H9 (cell line): ENCODE results near the gene MEF2C. TPM values are rescaled to one million over a fixed set of nuclear protein-coding genes. Genes with fewer than 3 reads are reported as not detected.

ENCODE experiments used
- DNase-seq: peaks from one replicate; pipeline ENCODE4 v3.0.0-alpha.2; 2017
- H2AFZ ChIP-seq: one replicate; pipeline ENCODE4 v1.6.1; 2013; ENCODE audit warnings: mild to moderate bottlenecking, low read length, control low read depth, moderate library complexity
- H2AK5ac ChIP-seq: 2 replicates; pipeline ENCODE4 v1.6.1; 2013; ENCODE audit warnings: low read length, control low read depth, mixed read lengths; ENCODE audit not compliant: insufficient read length
- H2BK120ac ChIP-seq: one replicate; pipeline ENCODE4 v1.6.1; 2013; ENCODE audit warnings: low read depth, mild to moderate bottlenecking, low read length, control low read depth, inconsistent platforms; ENCODE audit not compliant: poor library complexity, severe bottlenecking
- H2BK12ac ChIP-seq: 2 replicates; pipeline ENCODE4 v1.6.1; 2013; ENCODE audit warnings: low read length, control low read depth, mixed read lengths, low read depth; ENCODE audit not compliant: insufficient read length
- H2BK15ac ChIP-seq: 2 replicates; pipeline ENCODE4 v1.6.1; 2013; ENCODE audit warnings: low read depth, low read length, control low read depth
- H2BK20ac ChIP-seq: one replicate; pipeline ENCODE4 v1.6.1; 2013; ENCODE audit warnings: low read depth, mild to moderate bottlenecking, low read length, control low read depth, inconsistent platforms; ENCODE audit not compliant: poor library complexity, severe bottlenecking
- H2BK5ac ChIP-seq: 2 replicates; pipeline ENCODE4 v1.6.1; 2013; ENCODE audit warnings: low read length, control low read depth, mixed read lengths; ENCODE audit not compliant: insufficient read length
- H3K14ac ChIP-seq: 2 replicates; pipeline ENCODE4 v1.6.1; 2013; ENCODE audit warnings: low read length, control low read depth; ENCODE audit not compliant: insufficient read depth
- H3K18ac ChIP-seq: 2 replicates; pipeline ENCODE4 v1.6.1; 2013; ENCODE audit warnings: low read depth, mild to moderate bottlenecking, mixed read lengths, low read length, control low read depth; ENCODE audit not compliant: insufficient read length
- H3K23ac ChIP-seq: 2 replicates; pipeline ENCODE4 v1.6.1; 2013; ENCODE audit warnings: low read length, control low read depth, mixed read lengths, low read depth; ENCODE audit not compliant: insufficient read length
- H3K23me2 ChIP-seq: 2 replicates; pipeline ENCODE4 v1.6.1; 2013; ENCODE audit warnings: low read depth, mild to moderate bottlenecking, mixed read lengths, low read length, control low read depth; ENCODE audit not compliant: insufficient read length, poor library complexity, severe bottlenecking
- H3K27ac ChIP-seq: 2 replicates; pipeline ENCODE4 v1.5.1; 2013; ENCODE audit warnings: low read length, control low read depth, mixed read lengths, low read depth; ENCODE audit not compliant: insufficient read length
- H3K27me3 ChIP-seq: 2 replicates; pipeline ENCODE4 v1.6.1; 2013; ENCODE audit warnings: low read length, control low read depth, inconsistent platforms; ENCODE audit not compliant: insufficient read depth
- H3K4ac ChIP-seq: 2 replicates; pipeline ENCODE4 v1.6.1; 2013; ENCODE audit warnings: low read depth, mild to moderate bottlenecking, control low read depth, inconsistent platforms, low read length, moderate library complexity
- H3K4me1 ChIP-seq: 2 replicates; pipeline ENCODE4 v1.6.1; 2013; ENCODE audit warnings: low read length, control low read depth, inconsistent platforms; ENCODE audit not compliant: insufficient read depth
- H3K4me2 ChIP-seq: 2 replicates; pipeline ENCODE4 v1.6.1; 2013; ENCODE audit warnings: low read length, control low read depth, mixed read lengths; ENCODE audit not compliant: insufficient read length, insufficient read depth
- H3K56ac ChIP-seq: 2 replicates; pipeline ENCODE4 v1.6.1; 2013; ENCODE audit warnings: low read depth, mild to moderate bottlenecking, mixed read lengths, low read length, control low read depth; ENCODE audit not compliant: insufficient read length
- H3K79me1 ChIP-seq: 2 replicates; pipeline ENCODE4 v1.6.1; 2013; ENCODE audit warnings: low read depth, mild to moderate bottlenecking, moderate library complexity, low read length, control low read depth, inconsistent platforms; ENCODE audit not compliant: insufficient read depth, poor library complexity, severe bottlenecking
- H3K79me2 ChIP-seq: 2 replicates; pipeline ENCODE4 v1.6.1; 2013; ENCODE audit warnings: low read length, control low read depth, inconsistent platforms; ENCODE audit not compliant: insufficient read depth
- H3K9ac ChIP-seq: 2 replicates; pipeline ENCODE4 v1.6.1; 2013; ENCODE audit warnings: low read length, control low read depth, mixed read lengths; ENCODE audit not compliant: insufficient read length; ENCODE audit errors: extremely low read depth
- H3K9me3 ChIP-seq: one replicate; pipeline ENCODE4 v1.6.1; 2013; ENCODE audit warnings: low read depth, low read length, inconsistent platforms; ENCODE audit not compliant: control insufficient read depth
- H3T11ph ChIP-seq: one replicate; pipeline ENCODE4 v1.6.1; 2013; ENCODE audit warnings: mild to moderate bottlenecking, low read length, control low read depth, inconsistent platforms
- H4K20me1 ChIP-seq: one replicate; pipeline ENCODE4 v1.6.1; 2013; ENCODE audit not compliant: control insufficient read depth, insufficient read length, insufficient read depth
- H4K5ac ChIP-seq: 2 replicates; pipeline ENCODE4 v1.6.1; 2013; ENCODE audit warnings: low read depth, mild to moderate bottlenecking, mixed read lengths, low read length, control low read depth; ENCODE audit not compliant: insufficient read length
- H4K8ac ChIP-seq: replicated peaks from 2 replicates; pipeline ENCODE4 v1.6.1; 2013; ENCODE audit warnings: low read length, control low read depth, mixed read lengths, low read depth; ENCODE audit not compliant: insufficient read length
- H4K91ac ChIP-seq: 2 replicates; pipeline ENCODE4 v1.6.1; 2013; ENCODE audit warnings: low read depth, mild to moderate bottlenecking, moderate library complexity, mixed read lengths, low read length, control low read depth; ENCODE audit not compliant: insufficient read length
- H3K27ac Mint-ChIP-seq, 3 experiments: 2 replicates in 2 of 3; 3 replicates in 1 of 3; pipeline ENCODE4 v1.8.0; 2020 to 2021; ENCODE audit warnings: mixed read lengths in 3 of 3, mild to moderate bottlenecking in 1 of 3, moderate library complexity in 1 of 3
- H3K27me3 Mint-ChIP-seq: 2 replicates; pipeline ENCODE4 v1.8.0; 2021; ENCODE audit warnings: low read depth, mild to moderate bottlenecking, moderate library complexity, mixed read lengths
- H3K36me3 Mint-ChIP-seq, 3 experiments: 2 replicates in 2 of 3; 3 replicates in 1 of 3; pipeline ENCODE4 v1.8.0; 2020 to 2021; ENCODE audit warnings: low read depth in 3 of 3, mixed read lengths in 3 of 3; ENCODE audit not compliant: insufficient read depth in 1 of 3
- H3K4me1 Mint-ChIP-seq, 2 experiments: 2 replicates each; pipeline ENCODE4 v1.8.0; 2020; ENCODE audit warnings: mixed read lengths in 2 of 2
- H3K4me3 Mint-ChIP-seq, 2 experiments: 2 replicates in 1 of 2; 3 replicates in 1 of 2; pipeline ENCODE4 v1.8.0; 2020 to 2021; ENCODE audit warnings: mild to moderate bottlenecking in 2 of 2, mixed read lengths in 2 of 2, moderate library complexity in 1 of 2
- H3K9me3 Mint-ChIP-seq, 2 experiments: 2 replicates in 1 of 2; 3 replicates in 1 of 2; pipeline ENCODE4 v1.8.0; 2020; ENCODE audit warnings: mild to moderate bottlenecking in 2 of 2, mixed read lengths in 2 of 2, moderate library complexity in 1 of 2
- CTCF ChIP-seq: fragments of 200-600 bp; sonication (generic); conservative IDR thresholded peaks from 3 replicates; pipeline ENCODE4 v1.8.0; 2021; ENCODE audit warnings: antibody characterized with exemption, mild to moderate bottlenecking
- WGBS: extraction: QIAGEN DNeasy Blood & Tissue Kit; methylation state at CpG from one replicate; pipeline ENCODE4 v1.1.7; 2013; ENCODE audit warnings: missing lambda C conversion rate, low lambda C conversion rate, mixed read lengths; ENCODE audit not compliant: insufficient read length; ENCODE audit errors: extremely low coverage; 5-methylcytosine and 5-hydroxymethylcytosine counted together
- total RNA-seq: library from RNA; stranded (reverse); gene quantifications from 2 replicates; pipeline ENCODE4 v1.2.1, GENCODE V29; 2021

Gene MEF2C
- total RNA-seq, 1 experiment from 2014 or later: 0.11 TPM

GRCh38 chr5:88834499-88834898 is 48.5 kb downstream of the MEF2C start:
- Histone ChIP-seq H3K23me2 (no peaks in the 10 kb centered on the region), H4K5ac (no peak overlapping the region), H3K27ac (no peak overlapping the region), H2BK20ac (no peak overlapping the region), H2BK5ac (no peak overlapping the region), H3K14ac (no peak overlapping the region), H2AFZ (no peak overlapping the region), H3K56ac (no peak overlapping the region), H3K18ac (no peak overlapping the region), H4K20me1 (no peaks in the 10 kb centered on the region), H3K4me1 (no peaks in the 10 kb centered on the region; the same call in 1 of the 2 replicates), H3K27me3 (no peaks in the 10 kb centered on the region), H3K23ac (no peak overlapping the region), H3K79me2 (no peaks in the 10 kb centered on the region), H3K79me1 (no peaks in the 10 kb centered on the region), H3K4me2 (no peak overlapping the region), H2BK120ac (no peak overlapping the region), H4K8ac (no peak overlapping the region), H2BK12ac (no peak overlapping the region), H2AK5ac (no peak overlapping the region), H3K9ac (no peak overlapping the region), H4K91ac (no peak overlapping the region), H3K4ac (no peak overlapping the region), H3T11ph (no peak overlapping the region), H2BK15ac (no peak overlapping the region), H3K9me3 (no peaks in the 10 kb centered on the region)
- WGBS: no CpG with 5 or more reads among the region's 4 CpGs
- H3K27ac Mint-ChIP-seq: no peak overlapping the region
- H3K36me3 Mint-ChIP-seq: no peaks in the 10 kb centered on the region
- TF ChIP-seq CTCF: no peak
- H3K9me3 Mint-ChIP-seq: no peaks in the 10 kb centered on the region; a peak in 1 of 5 replicates
- no peaks in the 10 kb centered on the region for H3K27me3 Mint-ChIP-seq
- no peak for DNase-seq
- peaks cover 6 to 8% of the 10 kb centered on the region in 2 experiments for H3K4me1 Mint-ChIP-seq
- H3K4me3 Mint-ChIP-seq: no peak overlapping the region
